GM19023 (cell line): ENCODE measurements around the gene SBF2.
"Not testable (repeated sequence)": the region's sequence is repeated elsewhere in the genome, so short reads cannot be mapped to it uniquely, and the experiment has no call there.

Experiments
- ATAC-seq: cut with Tn5 transposase; IDR thresholded peaks from one replicate; pipeline ENCODE4 v1.9.1; 2021; ENCODE audit warnings: mild to moderate bottlenecking, moderate library complexity; ENCODE audit not compliant: unreplicated experiment

The SBF2 gene

DNA sequence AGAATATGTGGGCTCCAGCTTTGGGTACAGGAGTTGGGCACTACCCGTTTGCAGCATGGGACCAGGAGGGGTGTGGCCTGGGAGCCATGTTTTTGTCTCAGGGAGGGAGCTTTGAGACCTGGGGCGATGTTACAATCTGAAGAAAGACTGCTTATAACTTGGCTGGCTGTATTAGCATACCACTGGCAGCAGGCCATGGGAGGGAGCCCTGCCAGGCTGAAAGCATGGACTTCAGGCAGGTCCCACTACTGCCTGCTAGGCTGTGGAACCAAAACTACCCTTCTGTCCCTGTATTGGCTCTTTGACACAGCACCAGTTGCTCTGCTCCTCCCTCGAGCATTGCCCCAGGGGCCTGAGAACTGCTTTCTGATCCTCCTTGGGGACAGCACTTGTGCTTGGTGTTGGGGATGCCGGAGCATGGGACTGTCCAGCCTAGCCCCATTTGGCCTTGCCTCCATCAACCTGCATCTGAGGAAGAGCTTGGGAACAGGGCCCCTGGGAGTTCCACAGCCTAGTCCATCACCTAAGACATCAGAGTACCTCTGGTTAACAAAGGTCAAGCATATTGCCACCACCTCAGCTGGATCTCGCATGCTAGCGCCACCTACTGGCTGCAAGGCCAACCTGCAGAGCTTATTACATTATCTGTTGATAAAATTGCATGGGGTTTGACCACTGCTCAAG lies 217.4 kb downstream of the SBF2 start:
- ATAC-seq = peak; percentile 58

- ATAC-seq = no peak
Measured at GRCh38 chr11:10075141-10075540, 218.9 kb downstream of the SBF2 start.

- ATAC-seq = no peak
Measured at GRCh38 chr11:10072841-10073240, 221.2 kb downstream of the SBF2 start.

DNA sequence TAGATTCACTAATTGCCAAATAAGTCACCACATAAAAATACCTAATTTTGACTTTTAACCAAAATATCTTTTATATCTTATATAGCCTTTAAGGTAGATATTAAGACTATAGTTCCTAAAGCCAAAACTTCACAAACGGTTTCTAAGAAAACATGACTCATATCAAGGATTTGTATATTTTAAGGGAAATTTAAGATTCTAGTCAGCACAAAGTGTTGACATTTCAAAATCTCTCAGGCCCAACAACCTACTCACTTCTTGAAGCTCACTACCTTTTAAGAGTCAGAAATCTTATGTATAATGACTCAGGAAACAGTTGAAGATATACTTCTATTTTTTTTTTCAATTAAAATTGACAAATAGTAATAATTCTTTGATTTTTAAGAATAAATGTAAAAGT lies 221.9 kb downstream of the SBF2 start:
- no peak for ATAC-seq

GRCh38 chr11:10067629-10068300 lies 226.3 kb downstream of the SBF2 start:
- ATAC-seq = no peak

DNA sequence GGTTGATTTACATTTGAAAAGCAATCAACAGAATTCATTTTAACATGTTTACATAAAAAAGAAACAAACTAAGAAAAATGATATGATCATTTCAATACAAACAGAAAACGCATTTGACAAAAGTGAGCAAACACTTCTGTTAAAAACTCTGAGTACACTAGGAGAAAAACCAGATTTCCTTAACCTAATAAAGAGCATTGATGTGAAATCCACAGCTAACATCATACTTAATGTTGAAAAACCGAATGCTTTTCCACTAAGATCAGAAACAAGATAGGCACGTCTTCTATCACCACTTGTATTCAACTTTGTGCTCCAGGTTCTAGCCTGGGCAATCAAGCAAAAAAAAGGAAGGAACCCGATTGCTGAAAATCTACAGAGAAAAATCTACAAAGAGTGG lies 227.6 kb downstream of the SBF2 start:
- no peak for ATAC-seq

GRCh38 chr11:10064828-10065227 lies 229.2 kb downstream of the SBF2 start:
- no peak for ATAC-seq

DNA sequence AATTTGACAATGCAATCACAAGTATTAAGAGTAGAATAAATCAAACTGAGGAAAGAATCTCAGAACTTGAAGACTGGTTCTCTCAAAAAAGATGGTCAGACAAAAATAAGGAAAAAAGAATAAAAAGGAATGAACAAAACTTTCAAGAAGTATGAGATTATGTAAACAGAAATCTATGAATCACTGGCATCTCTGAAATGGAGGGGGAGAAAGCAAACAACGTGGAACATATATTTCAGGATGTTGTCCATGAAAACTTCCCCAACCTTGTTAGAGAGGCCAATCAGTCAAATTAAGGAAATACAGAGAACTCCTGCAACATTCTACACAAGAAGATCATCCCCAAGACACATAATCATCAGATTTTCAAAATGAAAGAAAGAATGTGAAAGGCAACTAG lies 235.7 kb downstream of the SBF2 start:
- ATAC-seq = no peak

DNA sequence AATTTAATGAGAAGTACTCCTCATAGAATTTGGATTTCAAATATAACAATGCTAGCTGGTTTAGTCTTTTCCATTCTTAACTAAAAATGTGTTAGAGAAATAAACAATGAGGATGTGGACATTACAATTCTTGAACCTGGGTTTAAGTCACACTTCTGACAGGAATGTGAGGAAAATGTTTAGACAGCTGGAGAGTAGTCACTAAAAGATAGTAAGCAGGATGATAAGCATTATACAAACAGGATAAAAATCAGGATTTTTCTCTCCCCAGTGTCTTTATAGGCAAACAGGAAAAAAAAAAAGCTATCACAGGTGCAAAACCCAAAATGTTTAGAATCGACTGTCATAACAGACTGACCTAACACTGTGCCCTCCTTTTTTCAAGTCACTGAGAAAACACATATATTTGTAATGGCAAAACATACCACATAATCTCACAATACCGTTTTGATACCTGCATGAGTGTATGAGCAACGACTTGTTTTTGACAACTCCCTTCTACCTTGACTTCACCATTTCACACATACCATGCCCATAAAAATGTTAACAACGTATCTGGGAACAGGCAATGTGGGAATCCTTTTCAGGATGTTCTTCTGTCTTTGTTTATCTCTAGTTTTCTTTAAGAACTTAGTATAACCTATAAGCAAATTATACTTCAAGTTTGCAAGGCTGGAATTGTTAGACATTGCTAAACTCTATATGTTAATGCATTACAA lies 242.0 kb downstream of the SBF2 start:
- ATAC-seq = no peak

- ATAC-seq = no peak
Measured at GRCh38 chr11:10050561-10050960, 243.5 kb downstream of the SBF2 start.

DNA sequence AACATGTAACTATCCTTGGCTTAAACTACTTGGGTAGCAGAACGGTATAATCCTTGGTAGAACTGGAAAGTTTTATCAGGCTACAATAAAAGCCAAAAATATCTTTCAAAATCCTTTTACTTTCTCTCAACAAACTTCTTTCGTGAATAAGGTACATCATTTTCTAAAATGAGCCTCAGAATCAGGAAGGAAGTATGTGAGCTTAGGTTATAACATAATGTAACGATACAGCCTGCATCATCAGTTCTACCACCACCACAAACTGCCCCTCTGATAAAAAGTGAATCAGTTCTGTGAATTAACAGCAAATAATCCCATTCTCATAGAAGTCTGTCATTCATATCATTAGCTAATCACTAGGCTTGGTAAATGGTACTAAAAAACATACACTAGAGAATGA lies 244.3 kb downstream of the SBF2 start:
- no peak for ATAC-seq

- no peak for ATAC-seq
Measured at GRCh38 chr11:10048350-10048749, 245.7 kb downstream of the SBF2 start.

DNA sequence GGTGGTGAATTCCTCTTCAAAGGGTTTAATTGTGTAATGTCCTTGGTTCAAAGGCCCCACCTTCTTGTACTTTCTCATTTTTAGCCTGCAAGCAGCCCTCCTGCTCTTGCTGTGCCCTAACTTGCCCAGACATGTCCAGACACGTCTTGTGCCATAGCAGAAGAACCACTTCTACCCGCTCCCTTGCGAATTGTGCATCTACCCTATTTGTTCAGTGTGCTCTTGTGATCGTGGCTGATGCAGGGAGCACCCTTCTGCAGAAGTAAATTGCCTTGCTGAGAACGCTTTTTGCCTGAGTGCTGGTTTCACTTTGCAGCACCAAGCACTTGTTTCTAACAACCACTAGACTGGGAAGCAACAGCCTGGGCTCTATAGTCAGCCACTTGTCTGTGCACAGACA lies 249.4 kb downstream of the SBF2 start:
- no peak for ATAC-seq

- no peak for ATAC-seq
Measured at GRCh38 chr11:10042699-10043098, 251.3 kb downstream of the SBF2 start.

DNA sequence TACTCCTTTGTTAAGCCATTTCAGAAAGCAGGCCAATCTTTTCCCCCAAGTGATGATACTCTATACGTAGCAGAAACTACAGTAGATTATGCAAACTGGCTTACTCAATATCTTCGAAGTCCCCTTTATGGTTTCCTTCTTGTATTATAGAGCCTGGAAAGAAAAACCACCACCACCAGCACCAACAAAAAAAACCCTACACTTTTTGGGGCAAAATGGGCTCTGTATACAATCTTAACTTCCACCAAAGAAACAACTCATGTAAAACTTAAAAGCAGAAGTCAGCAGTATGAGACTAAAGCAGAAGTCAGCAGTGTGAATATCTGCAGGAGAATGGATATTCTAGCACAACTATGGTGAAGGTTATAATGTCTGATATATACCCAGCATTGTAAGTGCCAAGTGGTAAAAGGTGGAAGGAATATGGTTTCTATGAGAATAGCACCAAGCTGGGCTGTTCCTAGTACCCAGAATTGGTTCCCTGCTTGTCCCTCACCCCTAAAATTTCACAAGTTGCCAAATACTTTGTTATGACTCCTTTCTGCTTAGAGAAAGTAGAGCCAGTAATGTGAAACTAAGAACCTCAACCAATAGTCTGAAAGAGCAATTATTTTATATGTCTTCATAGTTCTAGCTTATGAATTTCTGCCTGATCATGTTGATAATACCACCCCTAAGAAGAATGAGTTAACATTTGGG lies 252.1 kb downstream of the SBF2 start:
- ATAC-seq = no peak

DNA sequence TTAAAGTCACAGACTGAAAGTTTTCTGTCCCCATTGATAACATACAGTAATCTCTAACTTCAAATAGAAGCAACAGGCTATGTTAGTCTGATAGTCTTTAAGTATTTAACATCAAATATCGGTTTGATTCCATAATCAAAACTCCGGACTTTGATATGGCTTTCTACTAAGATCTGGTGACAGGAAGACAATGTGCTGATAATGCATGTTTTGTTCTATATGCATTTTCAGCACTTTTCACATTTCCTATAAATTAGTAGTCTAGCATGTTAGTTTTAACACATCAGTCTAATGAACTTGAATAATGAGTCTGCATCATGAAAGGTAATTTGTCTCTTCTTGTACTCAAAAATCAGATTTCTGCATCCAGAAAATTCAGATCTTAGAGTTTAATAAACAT lies 252.7 kb downstream of the SBF2 start:
- no peak for ATAC-seq

DNA sequence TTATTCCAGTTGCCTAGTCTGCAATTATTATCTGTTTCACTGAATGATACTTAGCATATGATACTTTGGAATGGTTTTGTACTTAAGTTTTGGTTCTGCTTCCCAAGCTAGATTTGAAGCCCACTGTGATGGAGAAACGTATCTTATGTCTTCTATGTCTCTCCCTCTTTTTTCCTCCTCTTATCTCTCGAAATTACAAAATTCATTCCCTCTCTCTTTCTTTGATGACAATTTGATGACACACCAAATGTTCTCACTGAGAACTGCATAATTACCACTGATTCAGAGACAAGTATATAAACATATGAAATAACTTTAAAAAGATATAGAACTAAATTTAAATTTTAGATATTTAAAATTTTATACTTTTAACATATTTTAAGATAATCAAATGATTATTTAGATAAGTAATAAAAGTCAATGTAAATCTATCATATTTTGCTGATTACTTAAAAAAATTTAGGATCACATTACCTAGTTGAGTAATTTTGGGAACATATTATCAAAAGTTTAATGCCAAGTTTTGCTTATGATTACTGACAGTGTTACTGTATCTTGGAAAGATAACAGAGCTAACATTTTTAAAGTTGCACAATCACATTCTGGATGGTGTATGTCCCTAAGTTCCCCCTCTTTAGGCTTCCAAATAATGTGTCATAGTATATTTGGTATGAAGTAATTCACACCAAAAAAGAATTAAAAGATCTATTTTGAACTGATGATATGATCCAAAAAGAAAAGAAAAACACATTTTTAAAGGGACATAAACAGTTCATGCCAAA lies 255.3 kb downstream of the SBF2 start:
- ATAC-seq = no peak

DNA sequence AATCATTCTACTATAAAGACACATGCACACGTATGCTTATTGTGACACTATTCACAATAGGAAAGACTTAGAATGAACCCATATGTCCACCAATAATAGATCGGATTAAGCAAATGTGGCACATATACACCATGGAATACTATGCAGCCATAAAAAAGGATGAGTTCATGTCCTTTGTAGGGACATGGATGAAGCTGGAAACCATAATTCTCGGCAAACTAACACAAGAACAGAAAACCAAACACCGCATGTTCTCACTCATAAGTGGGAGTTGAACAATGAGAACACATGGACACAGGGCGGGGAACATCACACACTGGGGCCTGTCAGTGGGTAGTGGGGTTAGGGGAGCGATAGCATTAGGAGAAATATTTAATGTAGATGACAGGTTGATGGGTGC lies 258.1 kb downstream of the SBF2 start:
- ATAC-seq = not testable (repeated sequence)

DNA sequence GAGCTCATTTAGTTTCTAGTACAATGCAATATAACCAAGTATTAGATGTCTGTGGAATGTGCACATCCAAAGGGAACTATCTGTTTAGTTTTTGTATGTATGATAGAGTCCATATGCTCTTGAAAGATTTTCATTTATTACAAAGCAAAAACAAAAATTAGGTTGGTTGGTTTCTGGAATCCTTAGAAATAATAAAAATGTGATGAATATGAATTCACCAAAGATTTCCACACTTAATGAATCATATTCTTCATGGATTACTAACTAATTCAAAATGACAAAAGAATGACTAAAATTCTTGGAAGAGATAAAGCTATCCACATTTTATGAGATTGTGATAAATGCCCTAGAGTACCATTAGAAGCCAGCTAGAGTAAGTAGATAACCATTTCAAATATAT lies 261.1 kb downstream of the SBF2 start:
- ATAC-seq = no peak

DNA sequence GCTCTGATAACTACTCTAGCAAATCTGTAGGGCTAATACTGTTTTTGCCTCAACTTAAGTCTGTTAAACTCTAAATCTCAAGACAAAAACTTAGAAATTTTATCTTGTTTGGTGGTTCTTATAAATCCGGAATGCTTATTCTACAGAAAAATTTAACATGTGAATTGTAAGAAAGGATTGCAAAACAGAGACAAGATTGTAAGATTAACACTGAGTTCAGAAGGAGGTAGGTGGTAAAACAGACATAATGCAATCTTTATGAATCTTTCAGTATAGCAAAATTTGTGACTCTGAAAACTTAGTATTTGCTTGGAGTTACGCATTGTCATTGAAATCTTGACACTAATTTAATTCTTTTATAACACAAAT lies 263.9 kb downstream of the SBF2 start:
- no peak for ATAC-seq
